IMR-90 (cell line): Measurements from ENCODE around the gene AK1. TPM values are rescaled to one million over a fixed set of nuclear protein-coding genes. Genes with fewer than 3 reads are reported as not detected.

Experiments used
- ATAC-seq: fragments of 200-7000 bp; cut with Tn5 transposase; 2 replicates; pipeline ENCODE4 v1.9.1; 2020; ENCODE audit warnings: low read depth, mild to moderate bottlenecking, moderate library complexity
- BruUV-seq: library from RNA; stranded (reverse); fragments of 400-500 nt; replicated peaks from 2 replicates; lab custom pipeline; 2021; lab: Mats Ljungman, UMichigan
- CTCF ChIA-PET: fragments of 300-600 bp; formaldehyde crosslinking; extraction: SDS; loops from one replicate; lab custom pipeline; 2021; ENCODE audit warnings: antibody characterized with exemption; lab: Yijun Ruan, JAX
- POLR2A ChIA-PET: fragments of 300-600 bp; sonication (Branson Sonifier 250); formaldehyde crosslinking; loops from one replicate; lab custom pipeline; 2022; ENCODE audit warnings: antibody characterized with exemption; ENCODE audit not compliant: unreplicated experiment; lab: Charles Lee
- DNase-seq: peaks from one replicate; pipeline ENCODE4 v3.0.0; 2013
- H2AFZ ChIP-seq: replicated peaks from 2 replicates; pipeline ENCODE3; 2013; ENCODE audit warnings: low read length, mild to moderate bottlenecking; ENCODE audit not compliant: poor library complexity
- H2AK5ac ChIP-seq: 2 replicates; pipeline ENCODE4 v1.6.1; 2013; ENCODE audit warnings: low read depth, low read length, inconsistent platforms
- H2AK9ac ChIP-seq: replicated peaks from 2 replicates; pipeline ENCODE3; 2013; ENCODE audit warnings: mild to moderate bottlenecking, low read depth, low read length, moderate library complexity; ENCODE audit not compliant: poor library complexity
- H2BK120ac ChIP-seq: 2 replicates; pipeline ENCODE4 v1.6.1; 2013; ENCODE audit warnings: low read depth, low read length, inconsistent platforms
- H2BK15ac ChIP-seq: 3 replicates; pipeline ENCODE4 v1.6.1; 2013; ENCODE audit warnings: low read depth, low read length, inconsistent platforms
- H2BK20ac ChIP-seq: 2 replicates; pipeline ENCODE4 v1.6.1; 2013; ENCODE audit warnings: low read depth, mild to moderate bottlenecking, inconsistent platforms, low read length, moderate library complexity
- H2BK5ac ChIP-seq: 2 replicates; pipeline ENCODE4 v1.6.1; 2013; ENCODE audit warnings: mild to moderate bottlenecking, low read depth, low read length, inconsistent platforms; ENCODE audit not compliant: poor library complexity, severe bottlenecking
- H3K14ac ChIP-seq: replicated peaks from 2 replicates; pipeline ENCODE4 v1.6.1; 2013; ENCODE audit warnings: low read depth, low read length, inconsistent platforms
- H3K18ac ChIP-seq: 2 replicates; pipeline ENCODE4 v1.6.1; 2013; ENCODE audit warnings: low read depth, low read length, control low read depth
- H3K23ac ChIP-seq: 2 replicates; pipeline ENCODE4 v1.6.1; 2013; ENCODE audit warnings: low read depth, low read length, inconsistent platforms
- H3K27ac ChIP-seq: 2 replicates; pipeline ENCODE4 v1.5.1; 2013; ENCODE audit warnings: mild to moderate bottlenecking, control low read depth, low read length; ENCODE audit not compliant: insufficient read depth
- H3K27me3 ChIP-seq: 2 replicates; pipeline ENCODE4 v1.6.1; 2013; ENCODE audit warnings: low read length; ENCODE audit not compliant: control insufficient read depth, insufficient read depth
- H3K36me3 ChIP-seq: 2 replicates; pipeline ENCODE4 v1.6.1; 2013; ENCODE audit warnings: low read length, mixed read lengths; ENCODE audit not compliant: control insufficient read depth, insufficient read depth
- H3K4ac ChIP-seq: 2 replicates; pipeline ENCODE4 v1.6.1; 2013; ENCODE audit warnings: low read depth, low read length, inconsistent platforms
- H3K4me1 ChIP-seq: 2 replicates; pipeline ENCODE4 v1.6.1; 2013; ENCODE audit warnings: low read length, mixed read lengths; ENCODE audit not compliant: control insufficient read depth, insufficient read depth
- H3K4me2 ChIP-seq: 2 replicates; pipeline ENCODE4 v1.6.1; 2013; ENCODE audit warnings: low read depth, mild to moderate bottlenecking, control low read depth, low read length, moderate library complexity
- H3K4me3 ChIP-seq: 2 replicates; pipeline ENCODE4 v1.5.1; 2013; ENCODE audit warnings: low read depth, mild to moderate bottlenecking, control low read depth, low read length, moderate library complexity; ENCODE audit not compliant: insufficient read depth
- H3K56ac ChIP-seq: 2 replicates; pipeline ENCODE4 v1.6.1; 2013; ENCODE audit warnings: low read length, inconsistent platforms; ENCODE audit not compliant: insufficient read depth; ENCODE audit errors: extremely low read depth
- H3K79me1 ChIP-seq, 2 experiments: 2 replicates each; pipeline ENCODE4 v1.6.1; 2013; ENCODE audit warnings: low read length in 2 of 2, inconsistent platforms in 1 of 2, low read depth in 1 of 2
- H3K9ac ChIP-seq: 2 replicates; pipeline ENCODE4 v1.6.1; 2013; ENCODE audit warnings: low read depth, low read length, control low read depth
- H3K9me1 ChIP-seq: 2 replicates; pipeline ENCODE4 v1.6.1; 2013; ENCODE audit warnings: low read length, inconsistent platforms; ENCODE audit not compliant: insufficient read depth
- H3K9me3 ChIP-seq: 2 replicates; pipeline ENCODE4 v1.6.1; 2013; ENCODE audit warnings: low read length; ENCODE audit not compliant: control insufficient read depth, insufficient read depth
- H4K20me1 ChIP-seq: 2 replicates; pipeline ENCODE4 v1.6.1; 2013; ENCODE audit warnings: low read length, inconsistent platforms; ENCODE audit not compliant: insufficient read depth
- H4K5ac ChIP-seq: 2 replicates; pipeline ENCODE4 v1.6.1; 2013; ENCODE audit warnings: mild to moderate bottlenecking, low read depth, low read length, control low read depth
- H4K8ac ChIP-seq, 2 experiments: 2 replicates each; pipeline ENCODE4 v1.6.1; 2013; ENCODE audit warnings: low read depth in 2 of 2, low read length in 2 of 2, control low read depth in 1 of 2, inconsistent platforms in 1 of 2
- H4K91ac ChIP-seq: 2 replicates; pipeline ENCODE4 v1.6.1; 2013; ENCODE audit warnings: low read depth, low read length, inconsistent platforms; ENCODE audit not compliant: insufficient read depth
- FOS ChIP-seq: fragments of 150-350 bp; IDR thresholded peaks from 2 replicates; pipeline ENCODE4 v1.6.1; 2016; ENCODE audit warnings: low read depth, low read length
- MAFK ChIP-seq: IDR thresholded peaks from 2 replicates; pipeline ENCODE4 v1.6.1; 2012; ENCODE audit warnings: low read depth, low read length, improper control_type of control experiment
- MXI1 ChIP-seq: IDR thresholded peaks from 2 replicates; pipeline ENCODE4 v1.6.1; 2012; ENCODE audit warnings: low read depth, mild to moderate bottlenecking, low read length, moderate library complexity, borderline replicate concordance
- NFE2L2 ChIP-seq: fragments of 150-350 bp; IDR thresholded peaks from 2 replicates; pipeline ENCODE4 v1.6.1; 2016; ENCODE audit warnings: low read depth, mild to moderate bottlenecking, low read length
- POLR2A ChIP-seq: IDR thresholded peaks from 2 replicates; pipeline ENCODE4 v1.6.1; 2012; ENCODE audit warnings: mild to moderate bottlenecking, low read depth, low read length
- RAD21 ChIP-seq: IDR thresholded peaks from 2 replicates; pipeline ENCODE4 v1.6.1; 2012; ENCODE audit warnings: low read length, improper control_type of control experiment
- USF2 ChIP-seq: fragments of 150-350 bp; IDR thresholded peaks from 2 replicates; pipeline ENCODE4 v1.6.1; 2017; ENCODE audit warnings: mild to moderate bottlenecking, antibody characterized with exemption, low read length, low read depth
- WGBS, 2 experiments: methylation state at CpG; one replicate each; pipeline versions ENCODE4 v1.1.5 to v1.1.7; 2013; ENCODE audit warnings: missing lambda C conversion rate in 2 of 2; ENCODE audit not compliant: insufficient read length in 1 of 2; ENCODE audit errors: extremely low coverage in 2 of 2; 5-methylcytosine and 5-hydroxymethylcytosine counted together
- dilution Hi-C: fragments of 300-500 bp; cut with HindIII; formaldehyde crosslinking; loops from one replicate; pipeline ENCODE4 v1.14.3; 2018; ENCODE audit warnings: low sequenced_read_pairs; ENCODE audit not compliant: unreplicated experiment
- in situ Hi-C: fragments of 300-500 bp; cut with MboI; formaldehyde crosslinking; loops from 3 replicates; pipeline ENCODE4 v1.14.3; 2019; ENCODE audit warnings: low sequenced_read_pairs, inconsistent platforms, mixed read lengths
- intact Hi-C: fragments of 100-400 bp; cut with micrococcal nuclease; formaldehyde crosslinking; loops from 2 replicates; pipeline ENCODE4 v1.10.0; 2022
- polyA plus RNA-seq, 3 experiments: library from polyadenylated mRNA; depleted of rRNA; stranded (reverse); fragments of >200 nt; gene quantifications; 2 replicates each; pipeline ENCODE4 v1.2.3, GENCODE V29; 2012; ENCODE audit warnings: low replicate concordance in 1 of 3
- total RNA-seq: library from RNA; depleted of rRNA; stranded (reverse); fragments of >200 nt; gene quantifications from 2 replicates; pipeline ENCODE4 v1.2.3, GENCODE V29; 2012

The AK1 gene
- total and polyA plus RNA-seq, 2 of the 4 experiments (the other 2 are of a cell fraction) = 44.8 to 119 TPM

GRCh38 chr9:127848756-127849504 lies 28.5 kb downstream of the AK1 start:
- Histone ChIP-seq H3K79me1 (peaks cover 32 to 86% of the 10 kb centered on the region in 2 experiments), H2BK5ac (no peak overlapping the region), H3K9me1 (peaks cover 18% of the 10 kb centered on the region), H4K20me1 (0 out of 2 replicates have a peak, but pooled peaks cover 3% of the 10 kb centered on the region), H3K4me1 (peaks cover 27% of the 10 kb centered on the region), H4K8ac (no peak overlapping the region), H4K91ac (no peak overlapping the region), H3K18ac (no peak overlapping the region), H3K9me3 (peaks cover 10% of the 10 kb centered on the region), H3K27ac (no peak overlapping the region), H2BK120ac (no peak overlapping the region), H3K4ac (no peak overlapping the region), H3K9ac (no peak overlapping the region), H3K56ac (no peak overlapping the region), H3K27me3 (no peaks in the 10 kb centered on the region), H3K4me2 (no peak overlapping the region), H3K14ac (no peak overlapping the region), H4K5ac (no peak overlapping the region), H2BK15ac (no peak overlapping the region), H2AK5ac (no peak overlapping the region), H2AK9ac (no peak overlapping the region), H2BK20ac (no peak overlapping the region), H3K23ac (no peak overlapping the region), H3K36me3 (peaks cover 23% of the 10 kb centered on the region), H3K4me3 (no peak overlapping the region), H2AFZ (no peak overlapping the region)
- in situ Hi-C loops = no loop called here
- no TSS peak for BruUV-seq
- dilution Hi-C loops = no loop called here
- intact Hi-C loops = no loop called here
- ChIA-PET POLR2A (no interaction called here), CTCF (no interaction called here)
- 100% methylated on average over 2 of the region's 10 CpGs; no CpG with 5 or more reads in 1 of the 2 experiments for WGBS, 2 experiments
- TF ChIP-seq RAD21 = no peak
- TF ChIP-seq USF2 = no peak
- TF ChIP-seq MAFK = no peak
- no peak for TF ChIP-seq POLR2A
- no peak for TF ChIP-seq FOS
- TF ChIP-seq MXI1 = no peak
- no peak for TF ChIP-seq NFE2L2
- ATAC-seq (no peak), DNase-seq (no peak)
